HG03066 (cell line): ENCODE results near the gene CORIN.

Experiments used
- ATAC-seq: cut with Tn5 transposase; IDR thresholded peaks from one replicate; pipeline ENCODE4 v1.9.1; 2021; ENCODE audit warnings: low read depth; ENCODE audit not compliant: unreplicated experiment

Gene CORIN

DNA sequence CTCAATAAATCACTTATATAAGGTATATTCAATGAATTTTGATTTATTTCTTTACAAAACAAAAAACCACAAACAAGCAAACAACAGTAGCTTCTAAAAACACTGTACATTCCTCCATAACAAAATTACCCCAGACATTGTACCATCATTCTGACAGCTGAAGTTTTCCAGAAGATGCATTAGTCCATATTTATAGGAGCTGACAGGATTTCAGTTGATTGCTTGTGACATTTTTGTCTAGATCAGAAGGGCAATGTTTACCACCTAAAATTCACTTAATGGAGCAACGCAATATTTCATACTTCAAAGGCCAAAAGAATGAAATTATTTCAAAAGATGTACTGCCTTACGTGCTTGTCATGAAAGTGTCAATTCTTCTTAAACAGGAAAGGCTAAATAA is 185.8 kb downstream of the CORIN start:
- no peak for ATAC-seq

DNA sequence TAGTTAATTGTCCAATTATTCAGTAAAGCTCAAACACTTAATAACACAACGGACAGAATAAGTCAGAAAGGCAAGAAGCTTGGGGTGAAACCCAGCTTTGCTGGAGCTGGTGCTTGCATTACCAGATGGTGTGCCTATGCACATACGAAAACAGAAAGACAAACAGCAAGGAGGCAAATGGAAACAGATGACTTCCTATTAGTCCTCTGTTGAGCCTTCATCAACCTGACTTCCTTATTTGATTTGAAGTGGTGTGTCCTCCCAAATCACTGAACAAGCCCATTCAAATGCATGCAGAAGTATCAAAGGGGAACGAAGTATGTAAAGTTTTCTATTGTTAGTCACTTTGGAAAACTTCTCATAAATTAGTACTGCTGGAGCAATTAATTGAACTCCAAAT is 186.6 kb downstream of the CORIN start:
- no peak for ATAC-seq

DNA sequence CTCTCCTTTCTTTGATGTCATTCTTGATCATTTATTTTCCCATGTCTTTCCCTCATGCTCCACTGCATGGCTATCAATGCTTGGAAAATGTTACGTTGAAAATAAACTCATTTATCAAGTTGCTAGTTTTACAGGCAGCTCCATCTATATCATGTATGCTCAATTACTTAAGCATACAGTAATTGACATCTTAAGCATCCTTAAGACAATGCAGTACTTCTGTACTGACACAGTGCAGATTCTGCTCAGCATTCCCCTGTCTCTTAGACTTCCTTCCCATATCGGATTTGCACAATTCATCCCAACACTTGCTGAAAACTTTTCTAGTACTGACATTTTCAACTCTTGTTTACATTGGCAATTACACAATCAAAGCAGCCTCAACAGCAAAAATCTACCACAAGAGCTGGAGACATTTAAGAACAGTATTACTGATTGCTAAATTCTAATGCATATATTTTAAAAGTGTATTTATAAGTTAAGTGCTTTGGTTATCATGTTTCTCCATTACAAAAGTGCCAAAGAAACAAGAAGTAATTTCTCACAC is 187.2 kb downstream of the CORIN start:
- no peak for ATAC-seq

DNA sequence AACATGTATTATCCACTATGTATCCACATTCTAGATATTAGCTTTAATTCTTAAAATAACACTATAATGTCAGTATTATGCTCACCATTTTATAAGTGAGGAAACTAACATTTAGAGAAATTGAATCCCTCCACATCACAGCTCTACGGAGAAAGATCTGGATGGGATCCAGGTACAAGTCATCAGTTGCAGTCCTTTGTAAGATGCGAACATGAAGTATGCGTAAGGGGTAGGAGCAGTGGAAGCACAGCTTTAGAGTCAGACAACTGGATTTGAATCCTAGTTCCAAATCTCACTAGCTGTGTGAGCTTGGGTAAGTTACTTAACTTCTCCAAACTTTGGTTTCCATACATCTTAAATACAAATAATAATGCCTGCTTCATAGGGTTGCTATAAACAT is 190.3 kb downstream of the CORIN start:
- no peak for ATAC-seq

DNA sequence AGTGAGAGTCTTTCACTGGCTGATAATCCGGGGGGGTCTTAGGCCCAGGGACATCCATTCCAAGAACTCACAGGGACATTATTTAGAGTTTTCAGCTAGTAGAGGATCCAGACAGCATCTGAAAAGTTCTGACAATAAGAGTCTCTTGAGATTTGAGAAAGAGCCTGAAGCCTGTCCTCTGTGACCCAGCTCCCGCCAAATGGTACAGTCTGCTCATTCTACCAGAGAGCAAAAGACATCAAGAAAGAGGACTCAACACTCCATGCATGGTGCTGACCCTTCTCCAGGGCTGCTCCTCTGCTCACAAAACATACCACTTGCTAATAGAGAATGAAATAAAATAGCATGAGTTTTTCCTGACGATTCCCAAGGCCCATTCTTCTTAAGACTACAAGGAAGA is 190.8 kb downstream of the CORIN start:
- ATAC-seq: no peak

DNA sequence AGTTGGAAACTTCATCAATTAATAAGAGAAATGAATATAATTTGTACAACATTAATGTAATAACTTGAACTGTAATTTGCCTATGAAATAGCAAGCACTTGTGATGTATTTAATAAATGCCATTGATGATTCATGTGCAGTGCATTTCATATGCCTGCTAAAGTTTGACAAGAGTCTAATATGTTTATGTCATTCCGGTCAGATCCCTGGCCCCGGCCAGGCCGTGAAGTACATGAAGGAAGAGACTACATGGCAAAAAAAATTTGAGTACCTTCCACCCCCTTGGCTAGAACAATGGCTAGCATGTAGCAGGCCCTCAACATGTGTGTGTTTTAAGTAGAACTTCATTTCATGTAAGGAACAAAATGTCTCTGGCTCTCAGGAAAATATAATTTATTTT is 191.5 kb downstream of the CORIN start:
- no peak for ATAC-seq

DNA sequence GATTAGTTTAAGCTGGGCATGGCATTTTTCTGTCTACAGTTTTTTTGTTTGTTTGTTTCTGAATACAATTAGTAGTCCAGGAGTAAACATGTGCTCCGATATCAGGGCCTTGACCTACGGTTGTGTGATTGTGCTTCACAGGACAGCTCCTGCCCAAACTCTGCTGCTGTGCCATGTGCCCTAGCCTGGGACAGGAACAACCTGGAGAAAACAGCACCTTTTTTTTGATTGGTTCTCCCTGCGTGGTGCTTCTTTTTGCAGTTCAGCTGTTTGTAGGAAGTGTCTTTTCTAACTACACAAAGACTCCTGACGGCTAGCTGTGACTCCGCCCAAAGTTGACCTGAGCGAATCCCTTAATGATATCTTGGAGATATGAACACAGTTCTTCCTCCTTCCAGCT is 194.0 kb downstream of the CORIN start:
- no peak for ATAC-seq

DNA sequence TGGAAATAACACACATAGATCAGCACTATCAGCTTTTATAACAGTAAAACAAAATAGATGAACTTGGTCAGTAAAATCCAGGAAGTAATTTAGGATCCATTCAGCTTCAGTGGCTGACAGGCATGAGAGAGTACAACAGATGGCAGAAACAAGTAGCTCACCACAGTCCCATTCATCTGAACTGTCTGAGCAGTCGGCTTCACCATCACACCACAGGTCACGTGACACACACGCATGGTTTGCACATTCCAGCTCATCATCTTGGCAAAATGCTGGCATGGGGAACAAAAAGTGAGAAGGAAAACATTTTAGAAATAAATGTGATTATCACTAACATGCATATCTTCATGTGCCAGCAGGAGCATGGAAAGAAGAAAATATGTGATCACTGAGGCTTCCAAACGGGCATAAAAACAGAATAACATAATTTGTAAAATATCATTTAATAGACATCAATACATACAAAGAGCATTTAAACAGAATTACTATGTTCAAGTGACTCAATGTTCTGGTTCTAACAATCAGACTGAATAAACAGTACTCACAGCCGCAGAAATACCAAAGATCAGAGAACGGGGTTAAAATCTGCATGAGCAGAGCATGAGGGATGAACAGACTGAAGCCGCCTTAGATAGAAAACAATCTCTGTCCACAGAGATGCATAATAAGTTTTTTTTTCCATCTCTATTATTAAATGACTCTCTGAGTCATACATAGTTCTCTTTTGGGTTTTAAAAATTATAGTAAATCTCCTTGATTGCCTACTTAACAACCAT is 194.7 kb downstream of the CORIN start:
- no peak for ATAC-seq

DNA sequence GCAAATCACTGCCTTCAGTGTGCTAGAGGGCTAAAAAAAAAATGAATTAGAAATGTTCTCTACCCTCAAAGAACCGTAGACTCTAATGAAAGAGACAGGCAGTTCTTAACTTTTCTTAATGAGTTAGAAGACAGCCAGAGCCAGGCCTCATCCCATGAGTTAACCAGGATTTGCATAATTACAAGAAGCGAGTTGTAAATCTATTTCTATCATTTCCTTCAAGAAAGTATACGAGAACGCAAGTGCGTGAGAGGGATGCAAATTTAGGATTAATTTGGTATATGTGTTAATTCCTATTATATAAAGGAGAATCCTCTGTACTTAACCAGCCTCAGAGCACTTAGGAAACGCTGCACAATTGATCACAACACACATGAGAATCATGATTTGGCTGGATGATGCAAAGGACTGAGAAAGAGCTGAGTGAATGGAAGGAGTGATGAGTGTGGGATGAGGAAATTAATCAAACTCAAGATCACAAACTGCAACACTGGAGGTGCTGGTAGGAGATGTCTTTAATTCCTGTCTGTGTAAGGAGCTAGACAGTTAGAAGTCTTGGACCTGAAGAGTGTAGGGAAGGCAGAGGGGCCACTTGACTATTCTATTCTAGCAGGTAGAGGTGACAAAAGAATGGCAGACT is 195.6 kb downstream of the CORIN start:
- no peak for ATAC-seq

DNA sequence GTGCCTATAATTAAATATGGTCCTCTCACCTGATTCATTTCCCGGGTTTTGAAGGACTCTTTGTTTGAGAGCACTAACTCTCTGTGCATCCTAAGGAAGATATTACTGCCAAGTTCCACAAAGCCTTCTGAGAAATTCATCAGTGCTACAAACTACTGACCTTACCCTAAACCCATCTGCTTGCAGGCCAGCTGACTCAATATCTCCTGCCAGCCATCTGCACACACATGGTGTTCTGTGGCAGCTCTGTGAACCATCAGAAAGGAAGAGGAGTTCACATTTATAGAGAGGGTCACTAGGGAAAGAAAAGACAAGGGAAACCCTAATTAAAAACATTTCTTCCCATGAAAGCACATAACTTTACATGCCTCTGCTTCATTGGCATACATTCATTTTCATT is 196.1 kb downstream of the CORIN start:
- ATAC-seq: no peak

DNA sequence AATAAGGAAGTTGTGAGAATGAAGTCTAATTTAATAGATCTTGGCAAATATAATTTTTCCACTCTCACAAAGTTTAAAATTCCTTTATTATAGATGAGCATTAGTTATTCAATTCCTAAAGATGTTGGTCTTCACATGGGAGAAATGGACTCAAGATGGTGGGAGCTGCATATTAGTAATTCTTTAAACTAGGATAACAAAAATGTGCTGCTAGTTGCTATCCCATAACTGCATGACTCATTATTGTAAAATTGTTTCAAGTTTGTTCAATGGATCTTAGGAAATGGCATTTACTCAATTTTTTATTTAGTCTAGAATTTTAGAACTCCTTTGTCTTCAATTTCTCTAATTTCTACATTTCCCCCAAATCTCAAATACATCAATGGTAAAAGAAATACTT is 197.0 kb downstream of the CORIN start:
- no peak for ATAC-seq

DNA sequence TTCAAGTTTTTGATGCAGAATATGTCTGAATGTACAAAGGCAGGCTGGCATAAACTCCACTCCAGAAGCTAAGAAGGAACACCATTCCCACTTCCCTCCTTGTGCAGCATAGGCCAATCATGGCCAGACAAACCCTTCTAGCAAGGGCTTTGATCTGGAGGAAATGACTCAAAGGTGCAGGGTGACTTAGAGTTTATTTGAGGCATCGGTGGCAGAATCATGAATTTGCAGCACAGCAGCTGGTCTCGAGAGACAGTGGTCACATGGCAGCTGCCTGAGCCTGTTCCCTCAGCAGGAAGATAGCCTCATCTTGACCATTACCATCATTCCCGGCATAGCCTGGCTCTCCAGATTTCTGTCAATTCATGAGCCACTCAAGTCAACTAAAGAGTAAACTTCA is 198.3 kb downstream of the CORIN start:
- no peak for ATAC-seq

DNA sequence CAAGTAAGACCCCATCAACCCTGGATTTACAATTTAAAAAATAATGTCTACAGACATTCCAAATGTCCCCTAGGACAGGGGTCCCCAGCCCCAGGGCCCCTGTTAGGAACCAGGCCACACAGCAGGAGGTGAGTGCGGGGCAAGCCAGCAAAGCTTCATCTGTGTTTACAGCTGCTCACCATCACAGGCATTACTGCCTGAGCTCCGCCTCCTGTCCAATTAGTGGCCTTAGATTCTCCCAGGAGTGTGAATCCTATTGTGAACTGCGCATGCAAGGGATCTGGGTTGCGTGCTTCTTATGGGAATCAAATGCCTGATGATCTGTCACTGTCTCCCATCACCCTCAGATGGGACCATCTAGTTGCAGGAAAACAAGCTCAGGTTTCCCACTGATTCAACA is 206.7 kb downstream of the CORIN start:
- ATAC-seq: no peak

DNA sequence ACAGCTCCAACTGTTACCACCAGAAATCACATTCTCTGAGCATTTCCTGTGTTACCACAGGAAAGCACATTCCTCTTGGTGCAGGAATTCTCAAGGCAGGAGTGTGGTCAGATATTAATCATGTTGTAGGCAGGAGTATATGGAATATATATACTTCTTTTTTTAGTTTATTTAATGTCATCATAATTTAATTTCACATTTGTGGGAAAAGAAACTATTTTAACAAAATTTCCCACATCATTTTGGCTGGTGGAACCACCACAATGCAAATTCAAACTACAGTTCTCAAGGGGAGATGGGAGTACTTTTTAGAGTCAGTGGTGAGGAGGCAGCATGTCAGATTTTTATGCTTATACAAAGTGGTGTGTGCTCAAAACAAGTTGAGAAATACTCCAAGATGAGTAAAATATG is 213.8 kb downstream of the CORIN start:
- ATAC-seq: no peak

DNA sequence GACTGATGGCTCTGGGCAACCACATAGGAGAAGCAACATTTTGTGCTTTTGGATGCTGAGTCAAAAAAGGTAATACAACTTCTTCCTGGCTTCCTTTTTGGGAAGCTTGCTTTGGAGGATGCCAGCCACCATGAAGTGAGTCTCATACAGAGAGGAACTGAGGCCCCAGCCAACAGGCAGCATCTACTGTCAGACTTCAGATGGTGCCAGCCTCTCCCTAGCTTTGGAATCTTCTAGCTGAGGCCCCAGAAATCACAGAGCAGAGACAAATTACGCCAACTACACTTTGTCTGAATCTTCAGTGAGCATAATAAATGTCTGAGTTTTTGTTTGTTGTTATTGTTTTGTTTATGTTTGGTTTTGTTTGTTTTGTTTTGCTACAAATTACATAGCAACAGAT is 216.7 kb downstream of the CORIN start:
- ATAC-seq: no peak

DNA sequence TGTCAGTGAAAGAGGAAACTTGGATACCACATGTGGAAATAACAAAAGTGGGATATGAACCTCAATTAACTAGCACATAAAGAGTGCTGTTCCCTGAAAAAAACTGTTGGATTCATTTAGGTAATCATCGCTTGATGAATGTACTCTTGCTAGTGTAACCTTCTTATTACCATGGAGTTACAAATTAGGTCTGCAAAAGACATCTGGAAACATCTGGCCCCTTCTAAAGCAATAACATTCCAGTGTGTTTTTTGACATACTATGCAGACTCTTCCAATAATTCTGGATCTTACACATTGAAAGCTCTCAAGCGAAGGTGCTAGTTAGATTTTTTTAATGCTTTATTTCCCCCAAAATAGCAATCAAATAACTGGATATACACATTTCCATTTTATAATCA is 218.2 kb downstream of the CORIN start:
- no peak for ATAC-seq

DNA sequence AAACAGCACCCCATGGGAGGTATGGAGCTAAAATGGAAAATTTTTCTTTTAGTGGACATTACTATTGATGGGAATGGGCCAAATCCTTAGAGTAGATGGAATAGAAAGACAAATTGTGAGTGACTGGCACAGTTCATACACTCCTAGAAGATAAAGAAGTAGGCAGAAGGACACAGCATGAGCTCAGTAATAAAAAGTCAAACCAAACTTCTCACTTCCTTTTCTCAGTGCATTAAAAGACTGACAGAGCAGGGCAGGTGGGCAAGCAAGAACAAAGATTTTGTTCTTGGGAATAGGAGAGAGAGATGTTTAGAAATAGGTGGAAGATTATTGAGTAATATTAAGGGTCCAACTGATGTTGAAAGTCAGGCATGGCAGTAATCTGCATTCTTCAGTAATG is 220.3 kb downstream of the CORIN start:
- ATAC-seq: no peak

DNA sequence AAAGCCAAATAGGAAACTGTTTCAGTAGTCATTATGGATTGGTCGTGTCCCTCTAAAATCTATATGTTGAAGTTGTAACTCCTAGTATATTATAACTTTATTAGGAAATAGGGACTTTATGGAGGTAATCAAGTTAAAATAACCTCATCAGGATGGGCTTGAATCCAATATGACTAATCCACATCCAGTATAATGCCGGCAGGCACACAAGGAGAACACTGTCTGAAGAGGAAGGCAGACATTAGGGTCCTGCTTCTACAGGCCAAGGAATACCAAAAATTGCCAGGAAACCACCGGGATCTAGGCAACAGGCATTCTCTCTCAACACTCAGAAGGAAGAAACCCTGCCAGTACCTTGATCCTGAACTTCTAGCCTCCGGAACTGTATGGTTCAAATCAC is 222.5 kb downstream of the CORIN start:
- no peak for ATAC-seq

DNA sequence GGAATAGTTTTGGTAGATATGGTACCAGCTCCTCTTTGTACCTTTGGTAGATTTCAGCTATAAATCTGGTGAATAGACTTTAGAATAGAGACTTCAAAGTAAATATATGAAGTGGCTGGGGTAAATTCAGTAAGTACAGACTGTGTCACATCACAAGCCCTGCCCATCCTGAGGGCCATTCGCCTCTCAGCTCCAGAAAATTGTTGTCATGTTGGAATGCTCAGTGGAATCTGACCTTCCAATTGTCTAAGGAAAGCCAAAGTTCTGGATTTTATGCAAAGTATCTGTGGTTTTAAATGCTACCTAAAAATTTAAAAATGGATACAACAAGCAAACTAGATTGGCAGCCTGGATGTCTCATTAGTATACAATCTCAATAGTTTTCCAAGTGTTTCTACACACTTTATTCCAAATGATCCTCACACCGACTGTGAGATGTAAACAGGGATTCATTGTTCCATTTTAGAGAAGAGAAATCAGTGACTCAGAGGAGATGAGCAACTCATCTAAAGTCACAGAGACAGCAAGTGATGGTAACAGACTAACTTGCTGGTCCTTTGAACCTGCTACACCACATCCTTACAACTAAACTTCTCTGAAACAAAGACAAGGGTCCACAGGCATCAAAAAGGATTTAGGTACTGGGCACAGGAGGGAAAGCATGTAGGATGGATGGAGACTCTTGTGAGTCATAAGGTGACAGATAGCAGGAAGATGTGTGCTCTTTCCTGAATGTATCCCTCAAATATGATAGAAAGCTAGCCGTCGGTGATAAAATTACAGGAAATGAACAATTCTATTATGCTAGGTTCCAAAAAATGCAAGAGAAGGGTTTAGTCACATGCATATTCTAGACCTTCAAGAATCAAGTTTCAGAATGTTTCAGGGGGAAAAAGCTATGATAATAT is 225.5 kb downstream of the CORIN start:
- ATAC-seq: no peak

DNA sequence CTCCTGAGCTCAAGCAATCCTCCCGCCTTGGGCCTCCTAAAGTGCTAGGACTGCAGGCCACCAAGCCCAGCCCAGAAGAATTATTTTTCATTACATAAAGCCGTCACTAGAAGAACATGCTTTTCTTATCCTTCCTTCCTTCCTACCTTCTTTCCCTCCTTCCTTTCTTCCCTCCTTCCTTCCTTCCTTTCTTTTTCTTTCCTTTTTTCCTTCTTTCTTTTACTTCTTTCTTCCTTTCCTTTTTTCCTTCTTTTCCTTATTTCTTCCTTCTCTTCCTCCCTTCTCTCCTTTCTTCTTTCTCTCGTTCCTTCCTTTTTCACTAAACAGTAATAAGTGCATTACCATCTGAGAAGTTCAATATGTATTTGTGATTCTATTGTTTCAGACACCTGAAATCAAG is 231.4 kb downstream of the CORIN start:
- ATAC-seq: no peak

DNA sequence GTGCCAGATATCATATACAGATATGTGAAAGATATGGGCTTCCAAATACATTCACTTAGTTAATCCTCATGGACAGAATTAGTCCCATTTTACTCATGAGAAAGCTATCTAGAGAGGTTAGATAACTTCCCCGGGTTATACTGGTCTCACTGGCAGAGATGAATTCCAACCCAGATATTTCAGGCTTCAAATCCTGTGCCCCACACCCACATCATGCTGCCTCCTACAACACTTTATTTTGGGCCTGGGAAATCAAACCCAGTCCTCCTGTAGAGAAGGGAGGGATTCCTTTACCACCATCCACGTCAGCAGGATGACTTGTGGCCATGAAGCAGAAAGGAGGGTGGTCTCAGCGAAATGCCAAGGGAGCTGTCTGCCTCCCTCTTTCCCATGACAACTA is 239.0 kb downstream of the CORIN start:
- ATAC-seq: no peak
